GM18520 (cell line): Measurements from ENCODE around the gene VSX2.

Experiments
- ATAC-seq: cut with Tn5 transposase; IDR thresholded peaks from one replicate; pipeline ENCODE4 v1.9.1; 2021; ENCODE audit not compliant: unreplicated experiment

VSX2 gene

DNA sequence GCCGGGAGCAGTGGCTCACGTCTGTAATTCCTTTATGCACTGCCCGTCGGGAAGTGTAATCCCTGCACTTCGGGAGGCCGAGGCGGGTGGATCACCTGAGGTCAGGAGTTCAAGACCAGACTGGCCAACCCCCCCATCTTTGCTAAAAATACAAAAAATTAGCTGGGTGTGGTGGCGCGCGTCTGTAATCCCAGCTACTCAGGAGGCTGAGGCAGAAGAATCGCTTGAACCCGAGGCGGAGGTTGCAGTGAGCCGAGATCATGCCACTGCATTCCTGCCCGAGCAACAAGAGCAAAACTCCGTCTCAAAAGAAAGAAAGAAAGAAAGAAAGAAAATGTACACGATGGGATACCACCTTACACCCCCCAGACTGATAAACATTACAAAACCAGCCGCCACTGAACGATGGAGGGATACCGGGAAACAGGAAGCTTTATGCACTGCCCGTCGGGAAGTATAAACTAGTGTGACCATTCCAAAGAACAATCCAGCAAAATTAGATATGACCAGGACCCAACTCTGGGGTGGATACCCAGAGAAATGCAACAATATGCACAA, 62.4 kb downstream of the VSX2 start:
- ATAC-seq = no peak

DNA sequence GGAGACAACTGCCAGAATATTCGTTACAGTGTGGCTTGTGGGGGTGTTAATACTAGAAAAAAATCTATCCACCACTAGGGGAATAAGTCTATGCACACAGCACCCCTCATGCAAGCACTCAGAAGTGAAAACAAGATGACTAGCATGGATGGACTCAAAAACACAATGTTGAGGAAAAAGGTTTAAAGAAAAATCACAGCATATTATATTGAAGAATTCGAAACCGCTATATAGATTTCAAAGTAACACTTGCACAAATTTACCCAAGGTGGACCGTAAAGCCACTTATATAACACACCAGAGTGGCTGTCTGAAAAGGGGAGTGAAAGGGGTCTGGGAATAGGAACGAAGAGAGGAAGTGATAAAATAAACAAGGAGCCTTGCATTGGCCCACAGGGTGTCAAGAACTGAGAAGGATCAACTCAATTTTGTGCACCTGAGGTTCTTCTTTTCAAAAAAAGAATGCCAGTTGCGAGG, 62.9 kb downstream of the VSX2 start:
- ATAC-seq = peak; percentile 25

DNA sequence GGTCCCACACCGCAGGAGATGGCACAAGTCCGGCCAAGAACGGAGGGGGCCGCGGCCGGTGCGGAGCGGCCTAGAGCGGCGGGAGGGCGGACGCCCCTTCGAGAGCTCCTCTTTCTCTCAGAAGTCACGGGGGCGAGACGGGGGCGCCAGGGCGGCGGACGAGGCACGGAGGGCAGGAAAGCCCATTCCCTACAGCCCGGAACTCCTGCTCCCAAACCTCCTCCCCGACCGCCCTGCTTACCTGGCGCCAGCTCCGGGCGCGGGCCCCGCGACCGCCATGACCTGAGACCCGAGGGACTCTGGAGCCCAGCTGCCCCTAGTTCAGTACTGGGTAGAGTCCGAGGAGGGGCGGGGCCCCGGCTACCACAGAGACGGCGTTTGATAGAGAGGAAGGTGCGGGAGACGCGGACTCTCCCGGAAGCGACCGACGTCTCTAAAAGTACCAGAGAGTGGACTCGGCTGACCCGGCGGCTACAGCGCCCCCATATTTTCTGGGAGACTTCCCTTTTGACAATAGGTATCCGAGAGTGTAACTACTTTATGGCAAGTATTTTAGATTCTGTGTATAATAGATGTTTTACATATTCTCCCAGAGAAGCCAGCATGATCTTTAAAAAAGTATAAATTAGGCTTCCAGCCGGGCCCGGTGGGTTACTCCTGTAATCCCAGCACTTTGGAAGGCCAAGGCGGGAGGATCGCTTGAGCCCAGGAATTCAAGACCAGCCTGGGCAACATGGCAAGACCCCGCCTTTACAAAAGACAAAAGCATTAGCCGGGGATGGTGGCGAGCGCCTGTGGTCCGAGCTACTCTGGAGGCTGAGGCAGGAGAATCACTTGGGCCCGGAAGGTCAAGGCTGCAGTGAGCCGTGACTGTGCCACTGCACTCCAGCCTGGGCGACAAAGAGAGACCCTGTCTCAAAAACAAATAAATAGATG, 63.7 kb downstream of the VSX2 start, which contains the start of gene ABCD4:
Gene ABCD4 (minus strand): TSS at position 301 of the 936 bp plus-strand sequence. CDS start 22 bp downstream, at position 279.
- ATAC-seq = peak; percentile 96

DNA sequence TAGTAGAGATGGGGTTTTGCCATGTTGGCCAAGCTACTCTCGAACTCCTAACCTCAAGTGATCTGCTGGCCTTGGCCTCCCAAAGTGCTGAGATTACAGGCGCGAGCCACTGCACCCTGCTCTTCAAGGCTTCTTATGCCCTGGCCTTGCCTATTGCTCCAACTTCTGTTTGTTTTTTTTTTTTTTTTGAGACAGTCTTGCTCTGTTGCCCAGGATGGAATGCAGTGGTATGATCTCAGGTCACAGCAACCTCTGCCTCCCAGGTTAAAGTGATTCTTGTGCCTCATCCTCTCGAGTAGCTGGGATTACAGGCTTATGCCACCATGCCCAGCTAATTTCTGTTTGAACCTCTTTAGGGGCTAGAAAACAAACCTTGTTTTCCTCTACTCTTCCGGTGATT, 69.4 kb downstream of the VSX2 start:
- ATAC-seq = no peak

DNA sequence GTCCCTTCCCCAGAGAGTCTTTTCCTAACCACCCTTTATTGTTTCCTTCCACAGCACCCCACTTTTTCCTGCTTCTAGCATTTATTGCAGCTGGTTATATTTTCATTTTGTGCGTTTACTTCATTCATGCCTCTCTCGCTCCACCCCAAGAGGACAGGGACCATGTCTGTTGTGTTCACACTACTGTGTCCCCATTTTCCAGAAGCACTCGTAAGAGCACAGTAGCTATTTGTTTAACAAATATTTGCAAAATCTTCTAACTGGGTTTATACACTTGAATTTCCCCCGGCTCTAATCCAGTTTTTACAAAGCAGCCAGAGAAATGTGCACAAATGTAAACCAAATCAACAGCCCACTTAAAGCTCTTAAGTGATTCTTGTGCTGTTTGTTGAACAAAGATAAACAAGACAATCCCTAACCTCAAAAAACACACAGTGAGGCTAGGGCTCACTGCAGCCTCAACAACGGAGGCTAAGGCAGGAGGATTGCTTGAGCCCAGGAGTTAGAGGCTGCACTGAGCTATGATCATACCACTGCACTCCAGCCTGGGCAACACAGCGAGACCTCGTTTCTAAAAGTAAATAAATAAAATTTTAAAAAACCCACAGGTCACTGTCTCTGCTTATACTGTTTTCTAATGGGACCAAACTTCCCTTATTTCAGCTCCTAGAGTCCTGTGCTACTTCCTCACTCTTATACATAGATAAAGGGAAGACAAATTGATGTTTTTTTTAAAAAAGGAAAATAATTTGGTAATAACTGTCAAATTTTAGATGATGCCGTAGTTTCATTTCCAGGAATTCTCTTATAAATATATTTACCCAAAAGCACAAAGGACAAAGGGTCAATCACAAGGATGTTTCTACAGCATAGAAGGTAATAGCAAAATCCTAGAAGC, 70.1 kb downstream of the VSX2 start:
- no peak for ATAC-seq

DNA sequence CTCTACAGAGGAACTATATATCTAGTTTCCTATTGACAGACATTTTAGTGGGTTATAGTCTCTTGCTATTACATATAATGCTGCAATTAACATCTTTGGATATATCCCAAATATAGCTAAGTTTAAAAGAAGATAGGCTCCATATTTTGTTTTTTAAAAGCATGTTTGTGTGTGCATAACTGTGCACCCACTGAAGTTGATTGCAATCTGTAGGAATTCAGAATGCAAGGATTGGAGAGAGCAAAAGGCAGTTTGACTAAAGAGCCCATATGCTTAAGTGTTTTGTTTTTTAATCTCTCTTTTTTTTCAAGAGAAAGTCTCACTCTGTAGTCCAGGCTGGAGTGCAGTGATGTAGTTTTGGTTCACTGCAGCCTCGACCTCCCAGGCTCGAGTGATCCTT, 72.9 kb downstream of the VSX2 start:
- ATAC-seq = no peak
